GM21619 (cell line): Measurements from ENCODE around the gene SLC12A4.
A peak's percentile ranks its signal among the peaks of the same experiment; 100 is the strongest.
"Not testable (repeated sequence)": the region's sequence is repeated elsewhere in the genome, so short reads cannot be mapped to it uniquely, and the experiment has no call there.

Experiments used
- ATAC-seq: cut with Tn5 transposase; IDR thresholded peaks from one replicate; pipeline ENCODE4 v1.9.1; 2021; ENCODE audit not compliant: unreplicated experiment

Gene SLC12A4

DNA sequence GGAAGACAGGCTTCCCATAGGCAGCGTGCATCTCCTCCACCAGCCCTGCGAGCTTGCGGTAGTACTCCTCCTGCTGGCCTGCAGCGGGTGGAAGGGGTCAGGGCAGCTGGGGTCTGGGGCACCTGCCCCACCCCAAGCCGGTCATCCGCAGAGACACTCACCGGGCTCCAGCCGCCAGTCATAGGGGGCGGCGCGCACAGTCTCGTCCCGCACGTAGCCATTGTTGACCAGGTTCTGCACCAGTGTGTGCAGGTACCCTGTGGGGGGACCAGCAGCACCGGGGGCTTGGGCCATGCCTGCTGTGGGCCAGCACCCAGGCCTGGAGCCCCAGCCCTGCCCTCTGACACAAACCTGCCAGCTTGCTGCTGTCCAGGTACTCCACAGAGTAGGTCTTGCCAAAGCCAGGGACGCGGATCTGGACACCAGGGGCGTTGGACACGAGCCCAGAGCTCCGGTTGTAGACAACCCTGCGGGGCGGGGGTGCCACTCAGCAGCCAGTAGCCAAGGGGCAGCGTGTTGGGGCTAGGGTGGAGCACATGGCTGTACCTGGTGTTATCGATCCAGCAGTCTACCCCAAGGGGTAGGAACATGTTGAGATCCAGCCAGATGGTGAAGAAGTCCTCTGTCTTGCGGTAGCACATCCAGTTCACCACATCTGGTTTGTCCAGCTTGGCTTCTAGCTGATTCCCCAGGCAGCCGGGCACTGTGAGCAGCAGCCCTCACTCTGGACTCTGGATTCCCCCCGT is 25.8 kb downstream of the SLC12A4 start:
- no peak for ATAC-seq

DNA sequence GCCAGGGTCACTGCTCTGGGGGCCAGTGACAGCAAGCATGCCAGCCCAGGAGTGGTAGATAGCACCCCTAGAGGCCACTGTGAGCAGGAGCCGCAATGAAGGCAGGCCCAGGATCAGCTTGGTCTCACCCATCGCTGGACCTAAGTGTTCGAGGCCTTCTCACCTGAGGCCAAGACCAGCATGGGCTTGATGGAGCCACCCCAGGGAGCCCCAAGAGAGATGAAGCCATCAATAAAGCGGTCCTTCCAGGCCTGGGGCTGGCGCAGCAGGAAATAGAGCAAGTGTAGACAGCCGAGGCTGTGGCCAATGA is 26.3 kb downstream of the SLC12A4 start:
- no peak for ATAC-seq

DNA sequence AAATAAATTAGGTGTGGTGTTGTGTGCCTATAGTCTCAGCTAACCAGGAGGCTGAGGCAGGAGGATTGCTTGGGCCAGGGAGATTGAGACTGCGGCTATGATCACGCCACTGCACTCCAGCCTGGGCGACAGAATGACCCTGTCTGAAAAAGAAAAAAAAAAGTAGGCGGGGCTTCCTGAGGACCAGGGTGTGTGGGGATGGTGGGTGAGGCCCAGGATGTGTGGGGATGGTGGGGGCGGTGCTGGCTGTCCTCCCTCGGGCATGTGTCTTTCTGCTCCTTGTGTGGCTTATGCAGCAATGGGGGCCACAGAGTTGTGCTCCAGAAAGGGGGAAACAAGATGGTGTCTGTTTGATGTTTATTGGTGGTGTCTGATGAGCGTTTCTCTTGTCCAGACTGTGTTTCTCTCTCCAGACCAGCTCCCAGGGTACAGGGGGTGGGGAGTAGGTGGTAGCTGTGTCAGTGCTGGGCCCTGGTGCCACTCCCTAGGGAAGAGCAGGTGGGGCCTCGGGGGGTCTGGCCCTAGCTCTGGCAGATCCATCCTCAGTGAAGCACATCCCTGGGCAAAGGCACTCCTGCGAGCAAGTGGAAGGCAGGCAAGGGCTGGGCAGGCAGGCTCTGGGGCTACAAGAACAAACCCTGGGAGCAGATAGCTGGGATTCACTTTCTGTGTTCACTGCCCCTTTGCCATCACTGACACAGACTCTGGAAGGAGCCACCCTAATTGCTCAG is 26.8 kb downstream of the SLC12A4 start:
- no peak for ATAC-seq

DNA sequence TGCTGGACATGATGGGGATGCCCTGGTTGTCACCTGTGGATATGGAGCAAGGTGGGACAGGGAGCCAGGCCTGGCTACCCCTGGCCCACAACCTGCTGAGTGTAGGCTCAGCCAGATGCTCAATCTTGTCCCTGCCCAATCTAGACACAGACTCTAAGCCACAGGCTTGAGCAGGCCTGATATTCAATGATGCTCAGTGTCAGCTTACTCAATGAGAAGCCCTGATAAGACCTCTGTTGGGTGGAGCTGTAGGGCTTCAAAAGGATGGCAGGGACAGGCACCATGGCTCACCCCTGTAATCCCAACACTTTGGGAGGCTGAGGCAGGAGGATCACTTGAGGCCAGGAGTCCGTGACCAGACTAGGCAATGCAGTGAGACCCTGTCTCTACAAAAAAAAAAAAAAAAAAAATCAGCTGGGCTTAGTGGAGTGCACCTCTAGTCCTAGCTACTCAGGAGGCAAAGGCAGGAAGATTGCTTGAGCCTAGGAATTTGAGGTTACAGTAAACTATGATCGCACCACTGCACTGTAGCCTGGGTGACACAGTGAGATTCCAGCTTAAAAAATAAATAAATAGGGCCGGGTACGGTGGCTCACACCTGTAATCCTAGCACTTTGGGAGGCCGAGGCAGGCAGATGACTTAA is 27.9 kb downstream of the SLC12A4 start:
- ATAC-seq: no peak

DNA sequence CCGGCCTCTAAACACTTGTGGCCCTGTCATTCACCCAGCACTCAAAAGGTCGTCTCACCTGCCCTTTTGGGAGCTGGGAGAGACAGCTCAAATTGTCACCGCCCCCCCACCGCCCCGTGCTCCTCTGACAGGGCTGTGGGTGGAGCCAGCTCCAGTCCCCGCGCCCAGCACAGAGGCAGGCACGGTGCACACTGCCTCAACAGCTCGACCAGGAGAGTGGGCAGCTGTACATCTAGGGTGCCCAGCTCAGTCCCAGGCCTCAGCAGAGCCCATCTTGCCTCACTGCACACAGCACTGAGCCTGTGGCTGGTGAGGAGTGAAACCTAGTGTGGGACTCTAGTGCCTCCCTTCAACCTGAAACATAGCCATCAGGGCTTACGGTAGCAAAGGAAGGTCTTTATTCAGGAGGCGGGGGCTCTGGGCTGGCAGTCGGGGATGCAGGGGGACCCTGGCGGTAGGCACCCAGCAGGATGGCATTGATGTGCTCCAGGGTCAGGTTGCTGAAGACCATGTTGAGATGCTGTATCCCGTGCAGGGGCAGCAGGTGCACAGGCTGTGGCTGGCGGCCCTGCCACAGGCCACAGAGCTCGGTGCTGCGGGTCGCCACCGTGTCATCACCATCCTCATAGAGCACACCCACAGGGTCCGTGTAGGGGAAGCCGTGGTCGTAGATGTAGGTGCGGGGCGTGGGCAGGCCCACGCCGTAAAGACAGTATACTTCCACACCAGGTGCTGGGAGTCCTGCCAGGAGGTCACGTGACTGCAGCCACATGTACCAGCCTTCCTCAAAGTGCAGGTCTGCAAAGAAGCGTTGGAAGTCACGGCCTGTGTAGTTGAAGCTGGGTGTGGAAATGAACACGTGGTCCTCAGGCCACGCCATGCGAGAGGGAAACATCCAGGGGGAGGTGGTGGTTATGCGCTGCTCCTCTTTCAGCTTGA is 28.7 kb downstream of the SLC12A4 start:
- ATAC-seq: no peak

DNA sequence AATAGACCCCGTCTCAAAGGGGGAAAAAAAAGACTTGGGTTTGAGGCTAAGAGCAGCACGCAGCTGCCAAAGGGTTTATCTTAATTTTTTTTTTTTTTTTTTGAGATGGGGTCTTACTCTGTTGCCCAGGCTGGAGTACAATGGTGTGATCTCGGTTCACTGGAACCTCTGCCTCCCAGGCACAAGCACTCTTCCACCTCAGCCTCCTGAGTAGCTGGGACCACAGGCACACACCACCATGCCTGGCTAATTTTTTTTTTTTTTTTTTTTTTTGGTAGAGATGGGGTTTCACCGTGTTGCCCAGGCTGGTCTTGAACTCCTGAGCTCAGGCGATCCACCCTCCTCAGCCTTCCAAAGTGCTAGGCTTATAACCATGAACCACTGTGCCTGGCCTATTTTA is 30.7 kb downstream of the SLC12A4 start:
- ATAC-seq: not testable (repeated sequence)

DNA sequence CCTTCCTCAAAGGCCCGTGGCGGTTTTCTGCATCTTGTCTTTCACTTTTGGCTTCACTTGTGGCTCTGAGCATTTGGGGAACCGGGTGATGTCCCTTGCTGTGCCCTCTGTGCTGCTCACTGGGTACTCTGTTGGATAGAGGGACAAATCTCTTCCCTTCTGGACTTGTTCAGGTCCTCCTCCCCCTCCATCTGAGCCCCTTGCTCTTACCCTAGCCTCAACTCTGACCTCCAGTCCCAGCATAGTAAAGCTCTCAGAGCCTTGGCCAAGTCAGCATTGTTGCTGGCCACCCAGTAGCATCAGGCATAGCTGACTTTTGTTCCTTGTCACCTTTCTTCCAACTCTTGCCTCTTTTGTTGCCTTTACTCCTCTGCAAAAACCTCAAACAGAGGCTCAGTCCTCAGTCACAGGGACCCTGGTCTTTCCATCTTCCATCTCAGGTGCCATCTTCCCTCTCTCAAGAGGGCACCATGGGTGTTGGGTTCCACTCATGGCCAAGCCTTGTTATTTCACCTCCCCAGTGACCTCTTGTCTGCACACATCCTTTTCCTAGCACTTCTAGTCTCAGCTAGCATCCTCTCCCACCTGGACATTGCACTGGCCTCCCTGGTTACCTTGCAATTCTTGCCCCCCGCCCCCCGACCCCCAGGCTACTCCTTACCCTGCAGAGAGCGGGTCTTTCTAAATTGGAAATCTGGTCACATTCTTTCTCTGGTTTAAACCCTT is 31.4 kb downstream of the SLC12A4 start:
- peak; percentile 46 for ATAC-seq

DNA sequence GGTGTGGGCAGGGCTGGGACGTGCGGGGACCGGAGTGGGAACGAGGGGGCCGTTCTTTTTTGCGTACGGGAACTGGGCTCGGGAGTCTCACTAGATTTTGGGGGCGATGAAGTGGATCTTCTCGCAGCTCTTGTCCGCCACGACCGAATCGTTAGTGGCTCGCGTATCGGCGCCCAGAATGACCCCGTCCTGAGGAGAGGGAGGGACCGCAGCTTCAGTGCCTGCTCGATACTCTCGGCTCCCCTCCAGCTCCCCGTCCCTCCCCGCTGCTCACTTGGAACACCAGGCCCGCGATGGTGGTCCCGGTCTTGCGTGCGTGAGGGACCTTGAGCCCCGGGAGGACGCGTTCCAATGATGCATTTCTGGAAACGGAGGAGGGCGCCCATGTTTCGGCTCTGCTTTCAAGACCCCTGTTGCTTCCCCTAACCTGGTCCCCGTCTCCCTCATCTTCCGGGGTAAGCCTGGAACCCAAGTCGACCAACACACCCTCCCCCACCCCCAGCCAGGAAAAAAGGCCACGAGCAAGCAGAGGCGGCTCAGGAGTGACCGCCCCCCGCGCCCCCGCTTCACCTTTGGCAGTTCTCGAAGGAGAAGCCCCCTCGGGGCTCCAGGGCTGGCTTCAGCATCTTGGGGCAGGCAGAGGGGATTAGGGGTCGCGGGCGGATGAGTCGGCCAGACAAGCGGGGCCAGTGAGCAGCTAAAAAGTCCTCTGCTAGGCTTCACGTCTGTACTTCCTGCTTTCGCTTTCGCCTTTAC is 32.1 kb downstream of the SLC12A4 start, which contains the start of gene PSMB10:
TSS of gene PSMB10 (minus strand) at position 727 of the 756 bp plus-strand sequence. CDS start at position 626, 101 bp downstream.
- ATAC-seq: no peak

DNA sequence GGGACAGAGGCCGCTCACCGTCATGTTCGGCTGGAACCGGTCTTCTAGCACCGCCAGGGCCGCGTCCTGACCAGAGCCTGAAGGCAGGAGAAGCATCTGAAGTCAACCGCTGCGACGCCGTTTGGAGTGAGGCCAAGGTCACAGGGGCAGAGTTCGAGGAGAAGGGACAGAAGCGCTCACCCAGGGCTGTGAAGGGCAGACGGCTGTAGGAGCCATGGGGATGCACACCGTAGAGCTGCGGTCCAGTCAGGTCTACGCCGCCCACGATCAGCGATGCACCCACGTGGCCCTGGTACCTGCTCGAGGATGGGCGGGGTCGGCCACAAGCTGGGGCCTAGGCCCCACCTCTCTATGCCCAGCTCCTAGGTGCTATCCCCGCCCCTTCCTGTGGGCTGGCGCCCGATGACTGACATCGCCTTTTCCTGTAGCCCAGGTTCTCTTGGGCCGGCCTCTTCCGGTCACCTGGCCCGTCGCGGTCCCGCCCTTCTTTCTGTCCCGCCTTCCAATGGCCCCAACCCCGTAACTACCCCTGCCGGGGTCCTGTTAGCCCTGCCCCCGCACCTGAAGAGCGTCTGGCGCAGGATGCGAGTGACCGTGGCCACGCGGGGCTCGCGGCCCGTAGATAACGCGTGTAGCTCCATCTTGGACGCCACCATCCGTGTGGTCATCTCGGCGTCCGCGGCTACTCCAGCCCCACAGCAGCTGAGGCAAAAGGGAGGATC is 32.9 kb downstream of the SLC12A4 start:
- peak; percentile 89 for ATAC-seq

DNA sequence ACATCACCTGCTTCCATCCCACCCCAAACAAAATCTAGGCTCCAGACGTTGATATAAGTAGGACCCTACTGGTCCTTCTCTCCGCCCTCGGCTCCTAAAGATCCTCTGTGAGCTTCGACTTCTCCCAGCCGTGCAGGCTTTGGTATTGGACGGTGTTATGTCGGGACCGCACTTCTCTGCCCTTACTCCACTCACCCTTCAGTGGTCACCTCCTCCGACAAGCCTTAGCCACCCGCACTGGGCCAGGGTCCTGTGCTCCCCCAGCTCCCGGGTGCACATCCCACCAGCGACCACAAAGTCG is 33.4 kb downstream of the SLC12A4 start:
- ATAC-seq: no peak

DNA sequence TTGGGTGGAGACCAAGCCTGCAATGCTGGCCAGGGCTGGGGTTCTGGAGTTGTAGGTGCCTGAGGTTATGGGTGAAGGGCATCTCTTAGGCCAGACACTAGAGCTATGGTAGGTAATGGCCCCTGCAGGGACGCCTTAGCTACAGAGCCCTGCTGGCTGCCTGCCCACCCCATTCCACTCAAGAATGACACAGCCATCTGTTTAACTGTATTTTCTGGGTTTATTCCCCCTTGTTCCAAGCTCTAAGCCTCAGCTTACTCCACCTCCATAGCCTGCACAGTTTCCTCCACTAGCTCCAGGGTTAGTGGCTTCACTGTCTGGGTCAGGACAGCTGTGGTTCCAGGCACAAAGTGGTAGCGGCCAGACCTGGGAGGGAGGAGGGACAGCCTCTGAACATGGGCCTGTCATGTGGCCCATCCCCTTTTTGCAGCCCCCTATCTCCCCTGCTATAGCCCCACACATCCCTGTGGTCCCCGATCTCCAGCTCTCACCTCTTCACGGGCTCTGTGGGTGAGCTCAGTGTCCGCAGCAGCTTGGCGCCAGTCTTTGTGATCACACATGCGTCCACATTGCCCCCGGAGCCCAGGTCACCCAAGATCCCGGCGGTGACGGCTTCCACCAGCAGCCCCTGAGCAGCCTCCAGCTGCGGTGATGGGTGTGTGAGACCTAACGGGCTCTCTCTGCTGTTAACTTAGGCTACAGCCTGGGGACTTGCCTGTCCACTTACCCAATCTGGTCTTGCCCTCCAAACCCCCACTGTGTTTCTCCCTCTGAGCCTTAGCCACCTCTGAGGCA is 33.9 kb downstream of the SLC12A4 start:
- no peak for ATAC-seq

DNA sequence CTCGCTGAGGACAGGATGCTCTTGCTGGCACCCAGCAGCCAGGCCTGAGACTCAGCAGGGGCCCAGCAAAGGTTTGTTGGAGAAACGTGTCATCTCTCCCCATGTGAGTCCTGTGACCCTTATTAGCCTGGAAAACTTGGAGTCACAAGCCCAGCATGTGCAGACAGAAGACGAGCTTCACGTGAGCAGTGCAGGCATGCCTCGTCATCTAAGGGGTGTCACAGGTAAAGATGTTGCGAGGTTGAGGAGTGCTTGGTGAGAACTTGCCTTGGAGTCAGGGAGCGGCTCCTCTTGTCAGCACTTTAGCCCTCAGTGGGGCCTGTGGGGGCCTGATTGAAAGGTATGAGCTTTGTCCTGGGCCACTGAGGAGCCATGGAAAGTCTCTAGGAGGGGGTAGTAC is 34.6 kb downstream of the SLC12A4 start:
- no peak for ATAC-seq

DNA sequence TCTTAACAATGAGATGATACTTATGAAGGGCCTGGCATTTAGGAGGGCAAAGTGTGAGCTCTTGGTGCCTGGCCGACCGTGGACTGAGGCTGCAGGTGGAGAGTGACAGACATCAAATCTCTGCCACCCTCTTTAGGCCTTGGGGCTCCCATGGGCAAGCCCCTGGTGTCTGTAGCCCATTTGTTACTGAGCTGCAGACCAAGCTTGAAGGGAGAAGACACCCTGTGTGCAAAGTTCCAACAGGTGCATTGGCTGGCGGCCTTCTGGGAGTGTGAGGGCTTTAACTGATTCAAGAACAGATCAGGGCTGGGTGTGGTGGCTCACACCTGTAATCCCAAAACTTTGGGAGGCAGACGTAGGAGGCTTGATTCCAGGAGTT is 36.0 kb downstream of the SLC12A4 start:
- no peak for ATAC-seq

DNA sequence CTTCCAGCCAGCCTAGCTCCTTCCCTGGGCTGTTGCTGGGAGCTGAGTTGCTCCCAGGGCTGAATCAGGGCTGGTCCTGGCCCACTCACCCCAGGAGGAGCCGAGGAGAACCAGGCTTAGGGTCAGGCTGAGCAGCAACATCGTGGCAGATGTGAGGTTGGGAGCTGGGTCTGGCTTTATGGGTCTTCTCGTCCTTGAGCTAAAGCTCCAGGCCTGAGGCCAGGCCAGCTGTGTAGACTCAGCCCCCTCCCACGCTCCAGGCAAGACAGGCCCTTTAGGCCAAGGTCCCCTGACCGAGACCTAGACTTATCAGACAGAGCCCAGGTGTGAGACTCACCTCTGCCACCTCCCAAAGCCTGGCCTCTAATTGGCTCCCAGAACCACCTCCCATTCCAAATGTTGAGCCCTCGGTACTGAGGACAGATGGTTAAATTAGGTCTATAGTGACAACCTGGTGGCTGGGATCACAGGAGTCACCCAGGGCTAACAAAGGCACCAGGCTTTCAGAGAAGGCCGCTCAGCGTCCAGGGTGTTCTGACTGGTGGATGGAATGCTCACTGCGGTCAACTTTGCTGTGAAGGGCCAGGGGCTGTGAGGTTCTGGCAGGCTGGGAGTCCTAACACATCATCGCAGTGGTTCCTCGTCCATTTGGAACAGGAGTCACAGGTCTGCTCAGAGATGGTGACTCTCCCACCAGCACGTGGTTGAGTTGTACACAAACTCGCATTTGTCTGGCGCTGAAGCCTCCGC is 36.5 kb downstream of the SLC12A4 start, which contains the start of gene CTRL:
TSS of gene CTRL (minus strand) at position 151 of the 750 bp plus-strand sequence. CDS start at position 141, 10 bp downstream.
- ATAC-seq: no peak

DNA sequence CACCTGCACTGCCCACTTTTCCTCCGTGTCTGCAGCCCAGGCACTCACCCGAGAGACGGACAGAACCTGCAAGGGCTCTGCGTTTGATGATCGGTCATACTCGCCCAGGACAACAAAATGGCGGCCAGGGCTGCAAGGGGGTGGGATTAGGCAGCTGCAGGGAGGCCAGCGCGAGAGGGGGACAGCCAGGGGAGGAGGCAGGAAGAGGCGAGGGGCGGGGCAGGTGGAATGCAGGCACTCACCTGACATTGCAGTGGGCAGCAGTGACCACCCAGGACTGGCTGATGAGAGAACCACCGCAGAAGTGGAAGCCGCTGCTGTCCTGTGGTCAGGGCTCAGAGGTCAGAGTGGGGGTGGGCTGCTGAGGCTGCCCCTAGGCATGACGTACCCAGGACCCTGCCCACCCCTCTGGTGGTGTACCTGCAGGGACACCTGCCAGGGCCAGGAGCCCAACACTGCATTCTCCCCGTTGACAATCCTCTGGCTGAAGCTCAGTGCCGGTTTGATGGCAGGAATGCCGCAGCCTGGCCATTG is 37.7 kb downstream of the SLC12A4 start:
- ATAC-seq: no peak

DNA sequence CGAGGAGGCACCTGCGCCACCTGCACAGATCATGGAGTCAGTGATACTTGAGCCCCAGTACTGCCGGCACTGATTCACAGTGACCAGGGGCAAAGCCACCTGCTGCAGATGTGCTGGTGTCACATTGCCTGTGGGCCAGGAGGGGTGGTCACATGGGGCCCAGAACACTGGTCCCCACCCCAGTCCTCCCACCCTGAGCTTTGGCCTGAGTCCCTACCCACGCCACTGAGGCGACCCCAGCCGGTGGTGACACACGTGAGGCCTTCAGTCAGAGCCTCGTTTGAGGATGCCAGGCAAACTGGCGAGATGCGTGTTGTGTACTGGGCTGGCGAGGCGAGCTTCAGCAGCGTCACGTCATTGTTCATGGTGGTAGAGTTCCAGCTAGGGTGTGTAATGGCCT is 38.2 kb downstream of the SLC12A4 start:
- ATAC-seq: no peak
